HG02798 (cell line): ENCODE data around the gene ABR.

Source experiments
- ATAC-seq: cut with Tn5 transposase; IDR thresholded peaks from one replicate; pipeline ENCODE4 v1.9.1; 2021; ENCODE audit warnings: mild to moderate bottlenecking; ENCODE audit not compliant: unreplicated experiment, poor library complexity

ABR gene

DNA sequence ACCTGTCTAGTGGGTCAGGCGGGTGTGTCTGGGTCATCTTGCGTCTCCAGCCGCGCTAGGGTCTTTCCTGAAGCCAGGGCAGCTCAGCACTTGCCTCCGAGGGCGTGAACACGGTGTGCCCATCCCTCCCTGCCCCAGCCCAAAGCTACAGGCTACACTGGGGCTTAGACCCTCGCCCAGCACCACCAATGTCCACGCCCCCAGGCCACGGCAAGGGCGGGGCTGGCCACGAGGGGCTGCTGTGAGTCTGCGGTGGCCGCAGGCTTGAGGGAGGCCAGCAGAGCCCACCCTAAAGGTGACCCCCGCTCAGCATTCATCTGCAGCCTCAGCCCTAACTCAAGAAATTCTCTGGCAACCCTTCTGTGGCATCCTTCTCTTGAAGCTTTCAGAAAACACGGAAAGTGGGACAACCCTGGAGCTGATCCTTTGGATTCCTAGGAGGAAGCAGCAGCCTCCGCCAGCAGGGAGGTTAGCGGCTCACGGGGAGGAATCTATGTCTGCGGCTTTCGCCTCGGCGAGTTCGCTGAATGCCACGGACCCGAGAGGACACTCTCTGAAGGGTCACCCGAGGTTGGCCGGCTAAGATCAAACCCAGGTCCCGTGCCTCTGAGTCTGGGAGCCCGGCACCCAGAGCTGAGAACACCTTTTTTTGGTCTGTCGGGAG is 141.2 kb downstream of the ABR start:
- no peak for ATAC-seq

DNA sequence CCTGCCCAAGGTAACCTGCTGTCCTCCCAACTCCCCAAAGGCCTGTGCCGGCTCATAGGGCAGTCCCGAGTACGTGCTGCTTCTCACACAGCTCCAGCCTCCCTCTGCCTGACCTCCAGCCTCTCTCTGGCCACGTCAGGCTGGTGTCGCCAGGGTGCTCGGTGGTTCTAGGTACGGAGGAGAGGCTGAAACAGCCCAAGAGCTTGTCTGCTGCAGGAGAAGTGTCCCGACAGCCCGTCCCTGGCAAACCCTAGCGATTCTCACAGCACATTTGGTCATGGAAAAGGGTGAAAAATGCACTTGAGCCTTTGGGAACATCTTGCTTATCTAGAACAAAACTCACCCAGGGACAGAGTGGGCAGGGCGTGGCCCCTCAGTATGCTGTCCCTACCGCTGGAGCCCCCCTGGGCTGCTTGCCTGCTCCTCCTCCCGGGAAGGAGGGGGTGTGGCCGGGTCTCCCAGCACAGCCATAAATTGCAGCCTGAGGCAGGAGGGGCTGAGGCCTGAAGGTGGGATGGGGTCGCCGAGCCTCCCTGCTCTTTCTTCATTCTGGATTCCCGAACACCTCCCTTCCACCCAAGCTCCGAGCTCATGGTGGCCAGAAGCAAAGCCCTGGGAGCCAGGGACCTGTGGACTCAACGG is 142.4 kb downstream of the ABR start:
- ATAC-seq: no peak

DNA sequence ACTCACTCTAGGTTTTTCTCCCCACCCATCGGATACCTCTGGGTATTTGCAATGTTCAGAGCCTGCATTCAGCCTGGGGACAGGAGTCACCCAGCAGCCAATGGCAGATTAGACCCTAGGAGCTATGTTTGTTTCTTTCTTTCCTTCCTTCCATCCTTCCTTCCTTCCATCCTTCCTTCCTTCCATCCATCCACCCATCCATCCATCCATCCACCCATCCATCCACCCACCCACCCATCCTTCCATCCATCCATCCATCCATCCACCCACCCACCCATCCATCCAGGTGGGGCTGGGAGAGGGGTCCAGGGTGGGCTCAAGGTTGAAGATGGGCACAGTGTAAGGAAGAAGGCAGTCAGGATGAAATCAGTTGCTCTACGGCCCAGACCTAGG is 142.9 kb downstream of the ABR start:
- no peak for ATAC-seq

DNA sequence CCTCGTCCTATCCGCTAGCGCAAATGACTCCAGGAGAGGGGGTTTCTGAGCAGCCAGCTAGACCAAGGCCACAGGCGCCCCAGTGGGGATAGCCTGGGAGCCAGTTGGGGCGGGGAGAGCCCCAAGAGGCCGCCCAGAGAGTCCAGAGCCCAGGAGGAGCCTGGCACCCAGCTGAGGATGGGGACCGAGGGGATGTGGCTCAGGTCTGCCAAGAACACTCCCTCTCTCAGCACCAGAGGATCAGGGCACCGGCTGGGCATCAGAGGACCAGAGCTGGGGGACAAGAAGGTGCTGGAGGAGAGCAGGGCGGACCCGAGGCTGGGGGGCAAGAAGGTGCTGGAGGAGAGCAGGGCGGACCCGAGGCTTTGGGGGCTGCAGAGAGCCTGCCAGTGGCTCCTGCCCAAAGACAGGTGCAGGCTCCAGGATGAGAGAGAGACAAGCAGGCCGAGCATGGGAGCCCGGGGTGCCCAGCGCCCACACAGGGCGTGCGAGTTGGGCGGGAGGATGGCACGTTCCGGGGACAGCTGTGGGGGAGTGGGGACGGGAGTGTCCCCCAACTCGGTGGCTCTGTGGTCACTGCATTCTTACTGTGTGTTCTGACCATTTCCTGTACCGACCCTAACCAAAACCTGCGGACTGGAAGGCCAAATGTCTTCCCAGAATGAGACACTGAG is 143.5 kb downstream of the ABR start:
- no peak for ATAC-seq

DNA sequence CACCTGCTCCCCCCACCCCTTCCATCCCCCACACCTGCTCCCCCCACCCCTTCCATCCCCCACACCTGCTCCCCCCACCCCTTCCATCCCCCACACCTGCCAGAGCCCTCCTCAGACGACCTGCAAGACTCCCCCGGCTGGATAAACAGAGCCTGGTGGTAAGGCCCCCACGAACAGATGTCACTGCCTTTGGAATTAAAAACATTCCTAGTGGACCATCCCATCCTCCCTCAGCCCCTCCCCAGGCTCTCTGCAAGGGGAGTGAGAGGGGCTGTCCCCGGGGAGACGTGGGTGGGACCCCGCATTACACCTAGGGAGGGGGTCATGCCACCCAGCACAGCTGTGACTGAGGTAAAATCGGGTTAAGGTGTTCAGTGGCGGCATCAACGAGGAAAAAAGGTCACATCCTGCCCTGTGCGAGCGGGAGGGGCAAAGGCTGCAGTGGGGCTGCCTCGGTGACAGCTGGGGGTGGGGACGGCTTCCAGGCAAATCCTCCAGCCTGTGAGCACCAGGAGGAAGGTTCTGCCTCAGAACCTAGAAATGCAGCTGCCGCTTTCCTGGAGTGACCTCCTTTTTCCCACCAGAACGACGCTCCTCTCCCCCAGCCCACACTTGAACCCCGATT is 144.1 kb downstream of the ABR start:
- no peak for ATAC-seq

DNA sequence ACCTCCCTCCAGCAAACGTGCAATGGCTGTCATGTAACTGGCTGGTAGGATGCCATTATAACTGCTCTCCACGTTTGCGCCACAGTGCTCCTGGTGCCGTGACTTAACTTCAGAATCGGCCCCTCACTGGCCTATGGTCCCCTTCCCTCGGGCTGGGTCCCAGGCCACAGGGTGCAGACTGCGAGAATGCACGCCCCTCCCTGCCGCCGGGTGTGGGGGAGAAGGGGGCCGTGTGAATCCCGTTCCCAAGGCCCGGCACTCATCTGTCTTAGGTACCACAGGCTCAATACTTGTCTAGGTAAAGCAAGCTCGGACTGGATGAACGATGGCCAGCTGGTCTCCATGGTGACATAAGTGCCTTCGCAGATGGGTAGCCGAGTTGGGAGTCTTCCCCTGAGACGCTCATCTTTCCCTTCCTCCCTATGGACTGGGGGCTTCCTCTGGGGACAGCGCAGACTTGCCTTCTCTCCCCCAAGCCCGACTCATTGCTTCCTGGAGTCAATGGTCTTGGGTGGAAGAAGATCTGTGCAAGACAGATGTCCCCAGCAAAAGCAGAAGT is 145.1 kb downstream of the ABR start:
- ATAC-seq: no peak

DNA sequence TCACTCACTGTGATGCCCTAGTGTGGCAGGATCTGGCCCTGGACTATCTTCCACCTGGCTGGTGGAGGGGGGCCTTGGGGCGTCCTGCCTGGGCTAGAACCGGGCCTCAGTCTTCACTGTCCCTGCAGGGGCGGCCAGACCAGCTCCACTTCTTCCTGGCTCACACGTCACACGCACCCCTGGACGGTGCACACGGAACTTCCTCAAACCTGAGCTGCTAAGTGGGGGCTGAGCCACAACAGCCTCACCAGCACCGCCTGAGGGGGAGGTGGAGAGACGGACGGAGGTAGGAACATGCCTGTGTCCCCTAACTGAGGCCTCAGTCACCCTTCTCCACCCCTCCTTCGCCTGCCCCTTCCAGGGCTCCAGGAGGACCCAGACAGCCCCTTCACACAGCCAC is 146.3 kb downstream of the ABR start:
- ATAC-seq: no peak

DNA sequence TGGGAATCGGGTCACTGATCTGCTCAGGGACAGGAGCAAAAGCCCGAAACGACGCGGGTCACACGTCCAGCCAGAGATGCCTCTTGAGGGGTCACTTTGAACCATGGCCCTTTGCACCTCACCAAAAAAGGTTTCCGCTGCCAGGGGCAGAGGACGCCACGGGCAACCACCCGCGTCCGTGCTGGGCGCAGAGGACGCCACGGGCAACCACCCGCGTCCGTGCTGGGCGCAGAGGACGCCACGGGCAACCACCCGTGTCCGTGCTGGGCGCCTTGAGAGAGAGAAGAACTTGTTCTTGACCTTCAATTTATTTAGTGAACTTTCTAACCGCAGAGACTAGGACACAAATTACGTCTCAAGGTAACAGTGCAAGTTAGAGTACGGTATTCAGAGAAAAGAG is 147.4 kb downstream of the ABR start:
- no peak for ATAC-seq

DNA sequence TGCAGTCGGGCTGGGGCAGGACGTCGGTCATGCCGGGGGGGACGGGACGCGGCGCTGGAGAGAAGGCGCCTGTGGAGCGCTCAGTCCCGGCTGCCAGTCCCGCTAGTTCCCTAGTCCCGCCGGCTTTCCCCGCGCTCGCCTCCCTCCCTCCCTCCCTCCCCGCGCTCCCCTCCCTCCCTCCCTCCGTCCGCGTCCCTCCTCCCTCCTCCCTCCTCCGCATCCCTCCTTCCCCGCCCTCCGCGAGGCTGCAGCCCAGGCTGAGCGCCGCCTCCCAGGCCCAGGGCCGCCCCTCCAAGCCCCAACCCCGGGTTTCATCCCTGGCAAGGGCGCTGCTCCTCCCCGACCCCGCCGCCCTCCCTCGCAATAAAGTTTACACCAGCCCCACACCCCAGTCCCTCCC is 148.1 kb downstream of the ABR start:
- ATAC-seq: no peak

DNA sequence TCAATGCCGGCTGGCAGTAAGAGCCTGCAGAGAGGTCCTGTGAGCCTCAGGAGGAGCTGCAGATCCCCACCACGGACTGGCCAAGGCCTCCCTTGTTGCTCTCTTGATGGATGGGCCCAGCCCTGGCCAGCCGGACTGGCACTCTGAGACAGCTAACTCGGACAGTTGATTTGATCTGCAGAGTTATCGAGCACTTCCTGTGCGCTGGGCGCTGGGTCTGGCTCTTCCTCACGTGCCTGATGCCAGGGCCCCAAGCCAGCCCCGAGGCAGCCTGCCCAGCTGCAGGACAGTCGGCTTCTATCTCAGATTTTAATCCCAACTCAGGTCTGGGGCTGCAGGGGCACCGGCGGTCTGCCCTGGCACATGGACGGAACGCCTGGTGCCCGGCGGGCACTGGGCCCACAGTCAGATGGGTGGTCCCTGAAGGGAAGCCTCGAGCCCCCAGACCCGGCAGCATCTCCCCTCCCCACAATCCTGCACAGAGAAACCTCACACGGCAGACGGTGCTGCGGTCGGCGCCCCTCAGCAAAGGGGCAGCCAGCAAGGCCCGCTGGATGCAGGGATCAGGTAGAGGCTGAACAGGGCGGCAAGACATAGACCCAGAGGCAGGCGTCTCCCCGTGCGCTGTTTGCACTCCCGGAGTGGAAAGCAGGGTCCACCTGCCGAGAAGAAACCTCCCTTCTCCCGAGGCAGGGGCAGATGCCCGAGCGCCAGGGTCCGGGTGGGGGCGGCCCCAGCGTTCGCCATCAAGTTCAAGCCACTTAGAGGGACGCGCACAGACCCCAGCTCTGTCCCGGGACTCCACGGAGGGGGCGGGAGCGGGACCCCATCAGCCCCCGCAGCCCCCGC is 148.9 kb downstream of the ABR start:
- ATAC-seq: no peak

DNA sequence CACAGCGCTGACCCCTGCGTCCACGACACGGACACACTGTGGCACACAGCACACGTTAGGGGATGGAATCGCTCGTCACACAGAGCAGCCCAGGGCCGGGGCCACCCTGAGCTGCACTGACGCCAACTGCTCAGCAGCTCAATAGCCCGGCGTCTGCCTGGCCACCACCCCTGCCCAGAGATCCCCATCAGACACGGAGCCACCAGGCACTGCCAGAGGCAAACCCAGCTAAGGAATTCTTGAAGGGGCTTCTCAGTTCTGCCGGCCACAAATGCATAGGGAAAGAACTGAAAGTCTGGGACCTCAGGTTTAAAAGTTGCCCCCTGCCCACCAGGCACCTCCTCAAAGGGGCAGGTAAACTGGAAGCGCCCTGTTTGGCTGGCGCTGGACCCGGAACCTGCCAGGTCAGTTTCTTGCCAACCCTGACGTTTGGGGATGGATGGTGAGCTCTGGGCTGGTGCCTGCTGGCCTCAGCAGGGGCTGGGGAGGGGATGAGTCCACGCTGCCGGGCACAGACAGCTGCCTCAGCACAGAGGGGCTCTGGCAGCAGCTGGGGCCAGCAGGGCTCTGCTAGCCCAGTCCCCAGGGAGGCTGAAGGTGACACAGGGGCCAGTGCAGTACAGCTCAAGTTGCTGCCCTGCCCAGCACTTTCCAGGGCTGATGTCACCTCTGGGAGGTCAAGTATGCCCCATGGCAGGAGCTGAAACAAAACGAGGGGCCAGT is 149.7 kb downstream of the ABR start:
- no peak for ATAC-seq

DNA sequence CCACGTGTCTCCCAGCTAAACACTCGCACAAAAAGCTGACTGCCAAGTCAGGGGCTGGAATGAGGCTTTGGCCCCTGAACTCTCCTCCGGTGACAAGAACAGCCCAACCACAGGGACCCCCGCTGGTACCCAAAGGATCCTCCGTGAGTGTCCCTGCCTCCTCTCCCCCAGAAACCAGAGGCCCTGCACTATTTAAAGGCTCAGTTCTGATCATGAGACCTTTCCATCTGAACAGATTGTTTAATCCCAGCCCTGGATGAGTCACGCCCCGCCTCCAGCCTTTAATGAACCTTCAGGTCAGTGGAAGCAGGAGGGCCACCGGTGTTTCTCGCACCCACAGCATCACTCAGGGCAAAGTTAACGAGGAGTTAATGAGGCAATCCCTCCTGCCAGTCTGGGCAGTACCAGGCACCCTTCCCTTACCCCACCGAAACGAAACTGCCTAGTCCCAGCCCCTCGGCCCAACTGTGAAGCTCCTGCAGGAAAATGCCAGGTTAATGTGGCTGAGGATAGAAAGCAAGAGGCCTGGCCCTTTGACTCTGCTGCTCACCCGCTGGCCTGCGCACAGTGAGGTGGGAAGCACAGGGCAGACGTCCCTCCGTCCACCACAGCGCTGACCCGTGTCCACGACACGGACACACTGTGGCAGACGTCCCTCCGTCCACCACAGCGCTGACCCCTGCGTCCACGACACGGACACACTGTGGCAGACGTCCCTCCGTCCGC is 150.4 kb downstream of the ABR start:
- no peak for ATAC-seq

DNA sequence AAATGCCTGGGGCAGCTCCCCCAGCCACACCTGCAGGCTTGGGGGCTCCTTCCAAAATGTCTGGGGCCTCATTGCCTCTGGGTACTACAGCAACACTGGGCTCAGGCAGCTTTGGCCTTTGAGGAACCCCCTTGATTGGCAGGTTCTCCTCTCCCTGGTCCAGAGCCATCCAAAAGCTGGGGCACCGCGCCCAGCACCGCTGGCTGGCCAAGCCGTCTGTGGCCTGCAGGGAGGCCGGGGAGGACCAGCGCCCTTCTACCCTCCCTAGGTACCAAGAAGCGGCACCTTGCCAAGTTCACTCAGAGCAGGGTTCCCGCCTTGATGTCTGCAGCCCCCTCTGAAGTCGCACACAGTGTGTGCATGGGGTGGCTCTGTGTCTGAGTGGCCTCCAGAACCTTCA is 152.7 kb downstream of the ABR start:
- no peak for ATAC-seq

DNA sequence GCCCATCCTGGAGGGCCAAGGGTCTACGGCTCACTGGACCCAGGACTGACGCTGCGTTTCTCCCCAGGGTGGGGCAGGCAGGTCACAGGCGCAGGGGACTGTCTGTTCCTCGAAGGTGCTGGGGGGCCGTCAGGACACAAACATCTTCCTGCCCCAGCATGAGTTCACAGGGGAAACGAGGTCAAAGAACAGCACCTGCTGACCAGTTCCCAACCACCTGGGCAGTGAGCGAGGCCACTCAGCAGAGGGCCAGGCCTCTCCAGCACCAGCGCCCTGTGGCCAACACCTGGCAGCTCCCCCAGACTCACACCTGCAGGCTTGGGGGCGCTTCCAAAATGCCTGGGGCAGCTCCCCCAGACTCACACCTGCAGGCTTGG is 153.2 kb downstream of the ABR start:
- ATAC-seq: no peak

DNA sequence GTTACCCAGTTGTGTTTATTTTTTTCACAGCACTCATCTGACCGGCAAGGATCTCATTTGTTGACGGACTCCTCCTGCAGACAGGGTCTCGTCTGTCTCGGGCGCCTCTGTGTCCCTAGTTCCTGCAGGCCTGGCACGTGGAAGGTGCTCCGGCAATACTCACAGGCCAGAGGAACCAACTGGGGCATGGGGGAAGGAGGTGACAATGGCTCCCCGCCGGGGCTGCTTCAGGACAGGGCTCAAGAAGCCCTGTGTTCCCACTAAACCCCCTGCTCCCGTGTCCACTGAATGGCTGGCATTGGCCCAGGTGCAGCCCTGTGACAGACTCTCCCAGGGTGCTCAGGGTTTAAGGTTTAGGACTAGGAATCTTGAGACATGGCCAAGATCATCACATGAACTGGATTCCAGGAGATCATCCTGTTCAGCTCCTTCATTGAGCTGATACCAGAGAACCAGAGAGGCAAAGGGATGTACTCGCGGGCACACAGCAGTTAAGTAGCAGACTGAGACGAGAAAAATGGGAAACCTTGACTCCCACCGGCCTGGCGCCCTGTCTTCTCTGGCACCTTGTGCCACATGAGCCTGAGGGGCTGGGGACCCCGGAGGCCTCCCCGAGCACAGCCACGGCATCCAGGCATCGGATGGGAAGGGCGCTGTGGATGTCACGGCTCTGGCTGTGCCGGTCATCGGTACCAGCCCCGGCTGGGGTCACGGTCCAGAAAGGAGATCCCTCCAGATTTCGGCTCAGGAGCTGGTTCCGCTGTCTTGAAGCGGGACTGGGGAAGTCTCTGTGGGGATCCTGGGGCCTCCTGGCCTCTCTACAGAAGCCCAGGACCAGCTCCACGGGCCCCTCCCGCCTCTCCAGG is 153.8 kb downstream of the ABR start:
- ATAC-seq: no peak

DNA sequence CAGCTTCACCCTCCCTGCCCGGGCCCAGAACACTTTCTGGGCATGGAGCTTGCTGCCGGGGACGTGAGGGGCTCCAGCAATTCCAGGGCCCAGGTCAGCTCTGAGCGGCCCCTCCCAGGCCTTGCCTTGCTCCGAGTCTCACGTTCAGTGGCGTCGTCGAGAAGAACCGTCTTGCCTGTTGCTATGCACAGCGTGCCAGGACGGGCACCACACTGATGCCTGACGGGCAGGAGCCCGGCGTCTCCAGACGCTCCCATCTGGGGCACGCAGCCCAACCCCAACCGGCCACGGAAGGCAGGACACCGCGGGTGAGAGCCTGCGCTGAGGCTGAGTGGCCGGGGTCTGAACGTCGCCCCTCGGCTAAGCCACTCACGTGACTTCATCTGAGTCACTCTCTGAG is 155.7 kb downstream of the ABR start:
- no peak for ATAC-seq

DNA sequence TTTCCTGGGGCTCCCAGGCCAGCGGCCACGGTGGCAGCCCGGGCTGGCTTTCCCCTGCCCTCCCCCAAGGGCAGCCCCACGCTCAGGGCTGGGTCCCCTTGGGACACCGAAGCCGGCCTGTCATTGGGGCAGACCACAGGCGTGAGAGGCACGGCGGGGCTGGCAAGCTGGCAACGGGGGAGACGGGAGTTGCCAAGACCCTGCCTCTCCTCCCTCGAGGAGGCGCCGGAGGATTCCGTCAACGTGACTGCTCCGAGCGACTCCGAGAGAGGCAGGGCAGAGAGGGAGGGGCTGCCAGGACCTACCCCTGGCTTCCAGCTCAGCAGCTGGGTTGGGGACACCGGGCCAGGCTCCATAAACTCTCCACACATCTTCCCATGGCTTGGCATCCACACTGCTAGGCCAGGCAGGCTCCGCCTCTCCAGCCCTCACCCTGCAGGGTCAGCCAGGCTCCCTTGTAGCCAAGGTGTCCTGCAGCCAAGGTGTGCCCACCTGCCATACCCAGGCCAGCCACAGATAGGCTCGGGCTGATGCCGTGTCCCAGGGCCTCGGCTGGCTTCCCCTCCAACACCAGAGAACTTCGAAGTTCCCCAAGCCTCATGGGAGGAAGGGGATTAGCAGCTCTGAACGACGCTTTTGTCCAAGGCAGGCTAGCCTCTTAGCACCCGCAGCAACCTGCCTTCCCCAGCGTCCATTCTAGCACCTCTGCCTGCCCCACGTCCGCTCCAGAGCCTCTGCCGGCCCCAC is 157.3 kb downstream of the ABR start:
- no peak for ATAC-seq
